Measurements from ENCODE around the gene LRRC41. TPM values are rescaled to one million over a fixed set of nuclear protein-coding genes. Genes with fewer than 3 reads are reported as not detected.

The LRRC41 gene
- total RNA-seq, 1 donor: 123 TPM

DNA sequence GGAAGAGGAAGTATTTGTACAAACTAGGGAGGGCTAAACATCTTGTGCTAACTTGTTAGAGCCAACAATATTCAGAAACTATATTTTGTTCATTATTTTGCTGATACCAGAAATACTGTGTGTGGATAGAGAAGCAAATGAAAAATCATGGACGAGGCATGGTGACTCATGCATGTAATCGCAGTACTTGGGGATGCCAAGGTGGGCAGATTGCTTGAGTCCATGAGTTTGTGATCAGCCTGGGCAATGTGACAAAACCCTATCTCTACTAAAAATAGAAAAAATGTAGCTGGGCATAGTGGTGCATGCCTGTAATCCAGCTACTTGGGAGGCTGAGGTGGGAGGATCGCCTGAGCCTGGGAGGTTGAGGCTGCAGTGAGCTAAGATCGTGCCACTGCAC, 13.4 kb downstream of the LRRC41 start:
- TF ChIP-seq, protein P1, sequence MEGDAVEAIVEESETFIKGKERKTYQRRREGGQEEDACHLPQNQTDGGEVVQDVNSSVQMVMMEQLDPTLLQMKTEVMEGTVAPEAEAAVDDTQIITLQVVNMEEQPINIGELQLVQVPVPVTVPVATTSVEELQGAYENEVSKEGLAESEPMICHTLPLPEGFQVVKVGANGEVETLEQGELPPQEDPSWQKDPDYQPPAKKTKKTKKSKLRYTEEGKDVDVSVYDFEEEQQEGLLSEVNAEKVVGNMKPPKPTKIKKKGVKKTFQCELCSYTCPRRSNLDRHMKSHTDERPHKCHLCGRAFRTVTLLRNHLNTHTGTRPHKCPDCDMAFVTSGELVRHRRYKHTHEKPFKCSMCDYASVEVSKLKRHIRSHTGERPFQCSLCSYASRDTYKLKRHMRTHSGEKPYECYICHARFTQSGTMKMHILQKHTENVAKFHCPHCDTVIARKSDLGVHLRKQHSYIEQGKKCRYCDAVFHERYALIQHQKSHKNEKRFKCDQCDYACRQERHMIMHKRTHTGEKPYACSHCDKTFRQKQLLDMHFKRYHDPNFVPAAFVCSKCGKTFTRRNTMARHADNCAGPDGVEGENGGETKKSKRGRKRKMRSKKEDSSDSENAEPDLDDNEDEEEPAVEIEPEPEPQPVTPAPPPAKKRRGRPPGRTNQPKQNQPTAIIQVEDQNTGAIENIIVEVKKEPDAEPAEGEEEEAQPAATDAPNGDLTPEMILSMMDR (IDR thresholded peaks at IDR 0.05; ENCODE audit: insufficient read depth, low read depth, low read length): no peak
- no peak for DNase-seq (ENCODE audit: low read depth)
- H3K4me3 ChIP-seq (ENCODE audit: low read depth, low read length): no peak overlapping the region

DNA sequence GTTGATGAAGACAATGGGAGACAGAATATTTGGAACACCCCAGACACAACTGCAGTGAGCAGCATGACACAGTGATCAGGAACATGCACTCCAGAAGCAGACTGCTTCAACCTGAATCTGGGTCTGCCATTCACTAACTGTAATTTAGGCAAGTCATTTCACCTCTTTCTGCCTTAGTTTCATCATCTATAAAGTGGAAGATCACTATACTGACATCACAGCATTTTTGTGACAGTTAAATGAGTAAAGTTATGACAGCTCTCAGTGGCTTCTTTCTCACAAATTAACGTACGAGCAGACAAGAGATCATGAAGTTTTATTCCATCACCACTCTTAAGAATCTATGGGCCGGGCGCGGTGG, 14.3 kb downstream of the LRRC41 start:
- TF ChIP-seq, protein P1 (IDR thresholded peaks at IDR 0.05; ENCODE audit: insufficient read depth, low read depth, low read length): no peak
- H3K4me3 ChIP-seq (ENCODE audit: low read depth, low read length): no peak overlapping the region
- no peak for DNase-seq (ENCODE audit: low read depth)

DNA sequence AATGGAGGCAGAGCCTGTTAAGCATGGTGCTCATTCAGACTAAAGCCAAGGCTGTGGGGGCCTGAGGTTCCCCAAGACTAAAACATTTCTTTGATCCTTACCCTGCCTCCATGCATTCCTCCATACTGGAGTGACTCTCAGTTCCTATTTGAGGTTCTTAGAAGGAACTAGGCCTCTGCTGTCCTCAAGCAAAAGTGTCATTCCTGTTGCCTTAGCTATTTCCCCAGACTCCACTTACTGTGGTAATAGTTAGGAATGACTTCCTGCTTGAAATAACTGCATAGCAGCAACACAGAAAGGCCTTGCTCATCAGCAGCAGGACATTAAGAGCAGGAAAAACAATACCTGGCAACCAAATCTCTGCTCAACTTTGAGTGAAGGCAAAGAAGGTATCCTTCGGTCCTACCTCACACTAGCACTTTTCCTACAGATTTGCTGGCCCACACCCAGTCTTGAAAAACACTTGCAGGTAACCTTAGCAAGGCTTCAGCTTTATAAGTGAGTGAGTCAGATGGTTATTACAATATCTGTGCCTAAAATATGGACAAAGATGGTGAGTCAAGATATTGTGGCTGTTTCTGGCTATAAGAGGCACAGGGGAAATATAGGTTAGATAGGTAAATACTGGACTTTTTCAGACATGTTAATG, 14.8 kb downstream of the LRRC41 start:
- H3K4me3 ChIP-seq (ENCODE audit: low read depth, low read length): no peak overlapping the region
- TF ChIP-seq, protein P1 (IDR thresholded peaks at IDR 0.05; ENCODE audit: insufficient read depth, low read depth, low read length): no peak
- DNase-seq (ENCODE audit: low read depth): peak; percentile 65

DNA sequence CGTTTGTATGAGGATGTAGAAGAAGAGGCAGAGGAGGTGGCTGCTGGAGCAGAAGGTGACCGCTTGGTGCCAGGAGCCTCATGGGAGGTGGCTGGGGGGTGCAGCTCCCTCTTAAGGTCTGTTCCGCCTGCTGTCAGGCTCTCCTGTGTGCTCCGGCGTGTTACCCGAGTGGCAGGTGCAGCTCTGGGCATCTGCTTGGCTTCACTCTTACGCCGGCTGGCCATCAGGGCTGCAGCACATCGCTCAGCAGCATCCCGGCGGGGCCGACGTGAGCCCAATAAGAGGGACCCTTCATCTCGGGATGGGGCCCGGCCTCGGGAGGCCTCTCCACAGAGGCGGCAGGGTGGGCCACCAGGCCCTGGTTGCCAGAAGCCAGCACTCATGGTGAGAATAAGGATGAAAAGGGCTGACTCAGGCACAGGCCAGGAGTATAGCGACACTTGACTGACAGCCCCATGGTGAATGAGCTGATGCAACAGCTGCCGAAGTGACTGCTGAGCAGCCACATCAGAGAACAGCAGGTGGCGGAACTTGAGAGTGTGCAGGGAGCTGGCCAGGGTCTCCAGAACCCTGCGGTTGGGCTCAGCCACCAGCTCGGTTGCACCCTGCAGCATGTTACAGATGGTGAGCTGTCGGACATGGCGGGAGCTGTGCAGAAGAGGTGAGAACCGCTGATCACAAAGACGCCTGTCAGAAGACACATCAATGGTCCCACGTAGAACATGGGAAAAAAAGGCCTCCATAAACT, 17.5 kb downstream of the LRRC41 start:
- H3K4me3 ChIP-seq (ENCODE audit: low read depth, low read length): no peak overlapping the region
- TF ChIP-seq, protein P1 (IDR thresholded peaks at IDR 0.05; ENCODE audit: insufficient read depth, low read depth, low read length): no peak
- no peak for DNase-seq (ENCODE audit: low read depth)

DNA sequence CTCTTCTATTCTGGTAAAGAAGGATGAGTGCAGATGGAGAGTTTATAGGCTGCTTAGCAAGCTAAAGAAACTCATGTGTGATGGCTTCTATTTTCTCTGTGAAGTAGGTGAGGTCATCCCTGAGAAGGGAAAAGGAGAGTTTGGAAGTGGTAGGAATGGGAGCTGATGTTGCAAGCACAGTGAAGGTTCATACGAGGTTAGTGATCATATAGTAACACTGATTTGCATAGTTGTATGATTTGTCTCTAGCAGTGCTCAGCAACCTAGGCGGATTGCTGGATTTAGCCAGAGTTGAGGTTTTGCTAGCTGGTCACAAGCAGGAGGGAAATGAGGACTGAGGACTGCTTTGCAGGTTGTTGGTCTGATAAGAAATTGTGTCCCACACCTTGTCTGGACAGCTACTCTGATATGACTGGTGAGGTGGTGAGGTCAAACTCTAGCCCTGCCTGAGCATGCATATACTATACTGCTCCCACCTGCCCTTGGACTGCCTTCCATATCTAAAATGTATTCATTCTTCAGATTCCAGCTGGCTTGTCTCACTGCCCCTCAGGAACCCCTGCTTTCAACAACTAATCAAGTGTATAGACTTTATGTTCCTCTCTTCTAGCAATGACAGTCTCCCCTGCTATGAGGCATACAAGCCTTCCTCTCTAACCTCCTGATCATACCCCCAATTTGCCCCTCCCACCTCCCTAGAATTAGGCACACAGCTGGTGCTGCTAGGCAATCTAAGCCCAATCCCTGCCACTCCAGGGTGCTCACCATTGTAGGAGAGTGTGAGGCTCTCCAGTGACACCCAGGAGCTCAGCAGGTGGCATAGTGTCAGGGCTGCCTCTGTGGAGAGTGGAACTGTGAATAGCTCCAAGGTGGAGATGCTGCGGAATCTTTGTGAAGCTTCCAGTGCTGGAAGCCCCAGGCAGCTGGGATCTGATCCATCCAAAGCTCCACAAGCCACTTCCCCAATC, 18.5 kb downstream of the LRRC41 start:
- TF ChIP-seq, protein P1 (IDR thresholded peaks at IDR 0.05; ENCODE audit: insufficient read depth, low read depth, low read length): no peak
- DNase-seq (ENCODE audit: low read depth): peak; percentile 45
- H3K4me3 ChIP-seq (ENCODE audit: low read depth, low read length): no peak overlapping the region

DNA sequence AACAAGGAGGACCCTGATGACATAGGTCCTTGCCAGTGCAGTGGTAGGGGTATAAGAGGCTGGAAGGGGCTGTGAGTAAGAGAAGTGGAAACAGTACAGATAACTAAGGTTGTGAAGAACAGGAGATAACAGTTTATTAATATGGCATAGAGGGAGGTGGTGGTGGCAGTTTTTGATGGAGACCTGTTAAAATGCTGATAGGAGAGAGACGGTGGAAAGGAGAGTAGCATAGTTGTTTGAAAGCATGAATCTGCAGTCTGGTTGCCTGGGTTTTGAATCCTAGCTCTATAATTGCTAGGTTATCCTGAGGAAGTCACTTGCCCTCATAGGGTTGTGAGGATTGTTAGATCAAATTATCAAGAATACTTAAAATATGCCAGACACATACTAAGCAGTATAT, 19.4 kb downstream of the LRRC41 start:
- no peak for DNase-seq (ENCODE audit: low read depth)
- TF ChIP-seq, protein P1 (IDR thresholded peaks at IDR 0.05; ENCODE audit: insufficient read depth, low read depth, low read length): no peak
- H3K4me3 ChIP-seq (ENCODE audit: low read depth, low read length): no peak overlapping the region

All from fibroblast of villous mesenchyme (primary cell).